Right kidney (tissue), 1 donor: Measurements from ENCODE around the gene CCR1.
"Not testable (repeated sequence)": the region's sequence is repeated elsewhere in the genome, so short reads cannot be mapped to it uniquely, and the experiment has no call there.

Source experiments
- DNase-seq: peaks from one replicate; pipeline ENCODE4 v3.0.0-alpha.2; 2016

CCR1 gene

GRCh38 chr3:46168583-46169345 lies 39.3 kb downstream of the CCR1 start:
- no peak for DNase-seq

GRCh38 chr3:46163556-46164041 lies 44.5 kb downstream of the CCR1 start:
- no peak for DNase-seq

GRCh38 chr3:46162975-46163555 lies 45.0 kb downstream of the CCR1 start:
- no peak for DNase-seq

GRCh38 chr3:46157685-46158084 lies 50.4 kb downstream of the CCR1 start:
- not testable (repeated sequence) for DNase-seq

GRCh38 chr3:46154311-46154710 lies 53.8 kb downstream of the CCR1 start:
- DNase-seq, result no peak
